ENCODE results near the gene RIPPLY2.

- no peak for TF ChIP-seq CTCF (IDR thresholded peaks at IDR 0.05)
- TF ChIP-seq POLR2A (IDR thresholded peaks at IDR 0.05) = peak in 1 of 2 donors; percentile 8
Observed at GRCh38 chr6:83853178-83854000, at the start of gene RIPPLY2.

All from adrenal gland (tissue), 5 donors.